PC-9 (cell line): ENCODE results near the gene ARHGEF6.

Source experiments
- EZH2 ChIP-seq: fragments of 200-600 bp; sonication (generic); IDR thresholded peaks from 2 replicates; pipeline ENCODE4 v1.8.0; 2017; ENCODE audit warnings: antibody characterized with exemption, low read depth
- TF ChIP-seq, protein P1 (sequence below): fragments of 200-600 bp; sonication (generic); conservative IDR thresholded peaks from 2 replicates; pipeline ENCODE4 v1.6.1; 2017; ENCODE audit warnings: mixed run types, antibody characterized with exemption, mild to moderate bottlenecking, moderate library complexity

DNA sequence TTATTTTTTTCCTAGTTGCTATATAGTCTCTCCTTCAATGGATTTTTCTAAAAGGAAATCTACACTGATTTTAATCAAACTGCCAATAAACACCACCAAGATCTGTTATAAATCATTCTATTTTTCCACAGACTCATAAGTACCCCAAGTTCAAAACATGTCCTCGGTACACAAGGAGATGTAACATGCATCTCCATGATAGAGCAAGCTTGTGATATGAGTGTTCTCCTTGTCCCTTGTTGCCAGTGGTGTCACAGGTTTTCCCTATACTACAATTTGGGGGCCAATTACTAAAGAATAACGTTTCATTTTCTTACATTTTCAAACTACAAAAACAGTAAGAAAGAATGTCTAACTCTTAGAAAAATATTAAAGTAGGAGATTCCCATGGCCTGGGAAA, 491 bp downstream of the ARHGEF6 start:
- TF ChIP-seq, protein P1, sequence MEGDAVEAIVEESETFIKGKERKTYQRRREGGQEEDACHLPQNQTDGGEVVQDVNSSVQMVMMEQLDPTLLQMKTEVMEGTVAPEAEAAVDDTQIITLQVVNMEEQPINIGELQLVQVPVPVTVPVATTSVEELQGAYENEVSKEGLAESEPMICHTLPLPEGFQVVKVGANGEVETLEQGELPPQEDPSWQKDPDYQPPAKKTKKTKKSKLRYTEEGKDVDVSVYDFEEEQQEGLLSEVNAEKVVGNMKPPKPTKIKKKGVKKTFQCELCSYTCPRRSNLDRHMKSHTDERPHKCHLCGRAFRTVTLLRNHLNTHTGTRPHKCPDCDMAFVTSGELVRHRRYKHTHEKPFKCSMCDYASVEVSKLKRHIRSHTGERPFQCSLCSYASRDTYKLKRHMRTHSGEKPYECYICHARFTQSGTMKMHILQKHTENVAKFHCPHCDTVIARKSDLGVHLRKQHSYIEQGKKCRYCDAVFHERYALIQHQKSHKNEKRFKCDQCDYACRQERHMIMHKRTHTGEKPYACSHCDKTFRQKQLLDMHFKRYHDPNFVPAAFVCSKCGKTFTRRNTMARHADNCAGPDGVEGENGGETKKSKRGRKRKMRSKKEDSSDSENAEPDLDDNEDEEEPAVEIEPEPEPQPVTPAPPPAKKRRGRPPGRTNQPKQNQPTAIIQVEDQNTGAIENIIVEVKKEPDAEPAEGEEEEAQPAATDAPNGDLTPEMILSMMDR: no peak
- TF ChIP-seq EZH2: no peak
